Measurements from ENCODE around the gene AQP9.

AQP9 gene

GRCh38 chr15:58164926-58165325 is 26.7 kb downstream of the AQP9 start:
- no peak for TF ChIP-seq CTCF (IDR thresholded peaks at IDR 0.05; ENCODE audit: insufficient read depth, missing control alignments)
- FAIRE-seq (no peak), DNase-seq (ENCODE audit: insufficient read length, low spot score) (no peak)

- no peak for FAIRE-seq
- no peak for TF ChIP-seq CTCF (IDR thresholded peaks at IDR 0.05; ENCODE audit: insufficient read depth, missing control alignments)
- DNase-seq (ENCODE audit: insufficient read length, low spot score) = no peak
These were observed 27.5 kb downstream of the AQP9 start for GRCh38 chr15:58165661-58166060.

- DNase-seq (ENCODE audit: insufficient read length, low spot score) (no peak), FAIRE-seq (no peak)
- no peak for TF ChIP-seq CTCF (IDR thresholded peaks at IDR 0.05; ENCODE audit: insufficient read depth, missing control alignments)
These were observed 29.0 kb downstream of the AQP9 start for GRCh38 chr15:58167095-58167691.

- TF ChIP-seq CTCF (IDR thresholded peaks at IDR 0.05; ENCODE audit: insufficient read depth, missing control alignments) = no peak
These were observed 31.8 kb downstream of the AQP9 start for GRCh38 chr15:58169934-58170333.

GRCh38 chr15:58171476-58172061 is 33.4 kb downstream of the AQP9 start:
- no peak for TF ChIP-seq CTCF (IDR thresholded peaks at IDR 0.05; ENCODE audit: insufficient read depth, missing control alignments)
- FAIRE-seq (no peak), DNase-seq (ENCODE audit: insufficient read length, low spot score) (no peak)

More at GRCh38 chr15:58169934-58170333, 31.8 kb downstream of the AQP9 start:
- no peak for FAIRE-seq
- no peak for DNase-seq (ENCODE audit: insufficient read length, low spot score)

GRCh38 chr15:58174709-58175108 is 36.5 kb downstream of the AQP9 start:
- no peak for FAIRE-seq
- no peak for TF ChIP-seq CTCF (IDR thresholded peaks at IDR 0.05; ENCODE audit: insufficient read depth, missing control alignments)
- no peak for DNase-seq (ENCODE audit: insufficient read length, low spot score)

GRCh38 chr15:58175955-58176354 is 37.8 kb downstream of the AQP9 start:
- no peak for FAIRE-seq
- DNase-seq (ENCODE audit: insufficient read length, low spot score) = no peak
- TF ChIP-seq CTCF (IDR thresholded peaks at IDR 0.05; ENCODE audit: insufficient read depth, missing control alignments) = no peak
